Coronary artery (tissue), 2 donors: Measurements from ENCODE around the gene HPSE.

Experiments used
- DNase-seq: peaks from one replicate; pipeline ENCODE4 v3.0.0-alpha.2; 2017; ENCODE audit warnings: low spot score
- H3K27ac ChIP-seq, 2 donors: fragments of 200-600 bp; sonication (generic); one replicate each; pipeline ENCODE4 v1.5.1; 2016 to 2019
- H3K4me3 ChIP-seq: fragments of 200-600 bp; sonication (generic); 2 replicates; pipeline ENCODE4 v1.5.1; 2016; ENCODE audit warnings: mild to moderate bottlenecking, moderate library complexity
- CTCF ChIP-seq: fragments of 200-600 bp; sonication (generic); IDR thresholded peaks from one replicate; pipeline ENCODE4 v1.5.1; 2019; ENCODE audit warnings: antibody characterized with exemption

Gene HPSE

DNA sequence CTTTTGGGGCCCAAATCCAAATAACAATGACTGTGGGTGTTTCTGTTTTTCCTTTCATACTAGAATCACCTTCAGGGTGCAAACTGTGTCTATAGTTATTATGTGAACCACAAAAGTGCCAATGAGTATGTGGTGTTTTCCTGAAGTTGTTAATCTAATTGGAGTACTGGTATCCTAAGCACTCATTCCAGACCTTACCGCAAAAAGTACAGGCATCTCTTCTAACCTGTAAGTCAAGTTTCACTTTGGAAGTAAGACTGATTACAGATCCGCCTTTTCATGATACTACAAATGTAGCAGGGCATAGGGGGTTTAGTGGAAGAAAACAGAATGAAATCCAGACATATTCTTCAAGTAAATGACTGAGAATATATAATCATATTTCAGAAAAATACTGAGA is 66.2 kb downstream of the HPSE start:
- Histone ChIP-seq H3K27ac (no peak overlapping the region), H3K4me3 (no peak overlapping the region)
- TF ChIP-seq CTCF: no peak
- no peak for DNase-seq

DNA sequence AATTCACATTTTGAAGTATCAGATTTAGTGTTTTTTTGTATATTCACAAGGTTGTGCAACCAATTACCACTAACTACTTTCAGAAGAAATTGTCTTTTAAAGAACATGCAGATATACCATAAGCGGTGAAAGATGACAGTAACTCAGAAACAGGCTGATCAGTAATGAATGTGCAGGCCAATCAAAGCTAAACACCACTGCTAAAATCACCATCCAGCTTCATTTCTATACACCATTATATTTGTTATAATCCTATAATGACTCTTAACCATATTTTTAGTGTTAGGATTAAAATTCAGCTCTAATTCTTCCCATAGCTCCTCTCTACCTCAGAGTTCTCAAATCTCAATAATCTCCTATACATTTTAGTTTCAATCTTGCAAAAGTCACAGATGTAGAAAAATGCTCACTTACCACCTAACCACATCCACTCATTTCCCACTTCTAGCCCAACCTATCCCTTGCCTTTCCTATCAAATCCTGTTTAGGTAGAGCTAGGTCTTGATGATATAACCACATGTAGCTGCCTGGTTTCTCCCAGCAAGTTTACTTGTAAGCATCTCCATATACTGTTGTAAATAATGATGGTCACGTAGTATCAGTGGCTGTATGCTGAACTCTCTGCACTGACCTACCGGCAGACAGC is 66.7 kb downstream of the HPSE start:
- Histone ChIP-seq H3K27ac (no peak overlapping the region), H3K4me3 (no peak overlapping the region)
- TF ChIP-seq CTCF: no peak
- DNase-seq: no peak

DNA sequence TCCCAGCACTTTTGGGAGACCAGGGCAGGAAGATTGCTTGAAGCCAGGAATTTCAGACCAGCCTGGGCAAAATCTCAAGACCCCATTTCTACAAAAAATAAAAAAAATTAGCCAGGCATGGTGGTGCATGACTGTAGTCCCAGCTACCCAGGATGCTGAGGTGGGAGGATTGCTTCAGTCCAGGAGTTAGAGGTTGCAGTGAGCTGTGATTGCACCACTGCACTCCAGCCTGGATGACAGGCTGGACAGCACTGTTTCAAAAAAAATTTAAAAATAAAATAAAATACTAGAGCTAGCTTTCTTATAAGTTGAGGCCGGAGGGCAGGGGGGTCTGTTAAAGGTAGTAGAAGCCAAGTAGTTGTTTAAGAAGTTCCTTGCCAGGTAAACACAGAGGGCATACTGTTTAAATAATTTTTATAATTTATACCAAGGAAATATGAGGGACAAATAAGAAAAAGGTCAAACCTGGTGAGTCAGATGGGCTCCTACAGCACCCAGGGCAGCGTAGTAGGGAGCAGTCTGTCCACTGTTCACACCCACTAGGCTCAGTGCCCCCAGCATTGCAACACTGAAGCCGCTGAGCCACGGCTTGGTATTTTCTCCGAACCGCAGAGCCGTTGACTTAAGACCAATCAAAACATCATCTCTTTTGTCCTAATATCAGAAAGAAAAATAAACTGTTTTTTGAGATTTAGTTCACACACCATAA is 67.4 kb downstream of the HPSE start:
- TF ChIP-seq CTCF: no peak
- DNase-seq: no peak

DNA sequence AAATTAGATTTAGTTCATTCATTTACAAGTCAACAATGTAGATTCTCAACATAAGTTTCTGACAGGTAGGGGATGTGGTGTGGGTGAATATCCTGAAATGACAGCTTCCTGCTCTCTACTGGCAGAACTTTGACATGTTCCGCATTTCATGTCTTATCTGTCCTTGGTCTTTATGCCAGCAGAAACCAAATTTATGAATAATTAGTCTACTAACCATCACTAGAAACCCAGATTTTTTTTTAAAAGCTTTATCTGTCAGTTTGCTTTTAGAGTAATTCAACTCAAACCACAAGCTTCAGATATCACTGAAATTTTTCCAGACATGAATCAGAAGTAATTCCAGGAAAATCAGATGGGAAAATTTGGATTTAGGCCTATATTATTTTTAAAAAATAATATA is 68.0 kb downstream of the HPSE start:
- DNase-seq: no peak
- TF ChIP-seq CTCF: no peak

More for the DNA sequence above, 67.4 kb downstream of the HPSE start:
- Histone ChIP-seq H3K4me3 (no peak overlapping the region), H3K27ac (no peak overlapping the region)

GRCh38 chr4:83263106-83263505 is 71.5 kb downstream of the HPSE start:
- no peak for DNase-seq
- Histone ChIP-seq H3K4me3 (no peak overlapping the region), H3K27ac (no peak overlapping the region)
- TF ChIP-seq CTCF: no peak

More for the DNA sequence above, 68.0 kb downstream of the HPSE start:
- Histone ChIP-seq H3K27ac (no peak overlapping the region), H3K4me3 (no peak overlapping the region)

DNA sequence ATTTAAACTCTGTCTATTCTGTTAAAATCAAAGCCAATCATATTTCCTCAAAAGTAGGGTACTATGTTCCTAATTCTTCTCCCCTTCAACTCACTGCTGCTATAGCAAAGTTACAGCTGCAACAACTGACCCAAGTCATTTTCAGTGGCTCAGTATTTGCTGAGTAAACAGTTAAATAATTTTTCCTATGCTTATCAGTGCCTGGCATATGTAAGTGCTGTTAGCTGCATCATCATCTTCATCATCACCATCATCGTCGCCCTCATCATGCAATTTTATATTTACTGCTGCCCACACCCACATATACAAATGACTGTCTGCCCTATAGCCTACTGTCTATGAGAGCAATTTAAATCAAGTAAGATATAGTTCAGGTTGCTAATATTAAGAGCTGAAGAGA is 72.0 kb downstream of the HPSE start:
- Histone ChIP-seq H3K4me3 (no peak overlapping the region), H3K27ac (no peak overlapping the region)
- DNase-seq: no peak
- TF ChIP-seq CTCF: no peak

GRCh38 chr4:83261307-83261706 is 73.3 kb downstream of the HPSE start:
- Histone ChIP-seq H3K4me3 (no peak overlapping the region), H3K27ac (no peak overlapping the region)
- DNase-seq: no peak
- no peak for TF ChIP-seq CTCF
